GM19397 (cell line): ENCODE results near the gene CYP27A1.

Experiments used
- ATAC-seq: cut with Tn5 transposase; IDR thresholded peaks from one replicate; pipeline ENCODE4 v1.9.1; 2021; ENCODE audit warnings: mild to moderate bottlenecking, moderate library complexity; ENCODE audit not compliant: unreplicated experiment

Gene CYP27A1

GRCh38 chr2:218781691-218782527 lies at the start of gene CYP27A1:
Gene CYP27A1 (plus strand): TSS chr2:218782147. CDS start chr2:218782183, 36 bp downstream.
- no peak for ATAC-seq

DNA sequence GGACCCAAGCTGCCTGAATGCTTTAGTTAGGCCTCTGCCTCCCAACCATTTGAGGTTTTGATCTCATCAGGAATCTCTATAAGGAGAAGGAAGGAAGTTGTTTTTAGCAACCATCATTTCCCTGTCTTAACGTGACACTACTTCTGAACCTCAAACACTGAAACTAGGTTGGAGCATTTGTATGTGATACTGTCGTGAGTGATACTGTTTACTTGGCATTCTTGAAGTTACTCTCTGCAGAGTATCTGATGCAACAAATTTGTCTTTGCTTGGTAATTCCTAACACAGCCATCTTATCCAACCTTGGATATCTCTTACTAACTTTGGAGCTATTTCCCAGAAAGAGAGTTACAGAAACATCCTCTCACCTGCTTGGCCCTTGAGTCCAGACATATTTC lies 49.2 kb upstream of the CYP27A1 start:
- no peak for ATAC-seq

- ATAC-seq = no peak
Observed at GRCh38 chr2:218733171-218734021, 48.6 kb upstream of the CYP27A1 start.

DNA sequence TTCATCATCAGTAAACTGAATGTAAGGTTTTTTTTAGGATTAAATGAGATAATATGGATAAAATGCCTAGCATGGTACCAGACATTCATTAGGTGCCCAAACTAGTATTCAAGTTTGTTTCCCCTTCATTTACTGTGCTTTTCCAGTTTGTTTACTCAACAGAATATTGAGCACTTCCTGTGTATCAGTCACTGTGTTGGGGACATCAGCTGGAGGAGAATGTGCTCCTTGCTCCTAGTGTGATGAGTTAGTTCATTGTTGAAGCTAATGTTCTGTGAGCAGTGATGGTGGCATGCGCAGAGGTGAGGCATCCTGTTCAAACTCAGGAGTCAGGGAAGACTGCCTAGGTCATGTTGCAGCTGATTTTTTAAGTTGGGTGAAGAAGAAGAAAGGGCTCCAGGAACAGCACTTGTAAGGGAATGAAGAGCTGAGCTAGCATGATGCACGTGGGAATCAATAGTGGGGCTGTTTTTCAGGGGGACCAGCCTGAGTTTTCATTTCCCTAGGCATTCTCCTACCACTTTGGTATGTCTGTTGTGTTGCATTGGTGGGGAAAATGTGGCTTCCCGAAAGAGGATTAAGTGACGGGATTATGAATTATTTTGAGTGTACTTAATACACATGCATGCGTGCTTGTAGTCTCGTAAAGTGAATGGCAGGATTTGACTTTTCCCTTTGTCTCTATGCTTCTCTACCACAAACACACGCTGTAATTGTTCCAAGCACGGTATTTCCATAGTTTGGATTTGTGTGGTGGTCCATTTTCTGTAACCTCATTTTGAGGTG lies 47.6 kb upstream of the CYP27A1 start:
- ATAC-seq = no peak

DNA sequence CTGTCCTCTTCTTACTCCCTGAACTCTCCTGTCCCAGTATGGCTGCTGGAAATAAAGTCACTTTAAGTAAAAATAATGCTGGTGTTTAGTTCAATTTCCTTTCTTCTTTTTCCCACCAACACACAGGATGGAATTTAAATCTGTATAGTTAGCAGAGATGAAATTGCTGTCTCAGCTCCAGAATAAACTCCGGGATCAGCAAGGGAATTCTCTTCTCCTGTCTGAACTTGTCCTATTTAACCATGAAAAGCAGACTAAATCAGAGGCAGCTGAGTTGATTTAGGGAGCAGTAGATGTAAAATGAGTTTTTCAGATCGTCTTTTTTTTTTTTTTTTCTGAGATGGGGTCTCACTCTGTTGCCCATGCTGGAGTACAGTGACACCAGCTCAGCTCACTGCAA lies 45.4 kb upstream of the CYP27A1 start:
- no peak for ATAC-seq

DNA sequence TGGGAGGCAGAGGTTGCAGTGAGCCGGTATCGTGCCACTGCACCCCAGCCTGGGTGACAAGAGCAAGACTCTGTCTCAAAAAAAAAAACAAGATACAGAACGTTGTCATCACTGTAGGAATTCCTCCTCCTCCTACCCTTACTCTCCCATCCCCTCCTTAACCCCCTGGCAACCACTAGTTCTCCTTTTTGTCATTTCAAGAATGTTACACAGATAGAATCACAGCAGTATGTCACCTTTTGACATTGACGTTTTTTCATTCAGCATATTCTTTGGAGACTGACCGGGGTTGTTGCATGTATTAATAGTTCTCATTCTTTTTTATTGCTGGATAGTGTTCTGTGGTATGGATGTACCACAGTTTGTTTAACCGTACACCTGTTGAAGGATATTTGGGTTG lies 38.9 kb upstream of the CYP27A1 start:
- no peak for ATAC-seq

DNA sequence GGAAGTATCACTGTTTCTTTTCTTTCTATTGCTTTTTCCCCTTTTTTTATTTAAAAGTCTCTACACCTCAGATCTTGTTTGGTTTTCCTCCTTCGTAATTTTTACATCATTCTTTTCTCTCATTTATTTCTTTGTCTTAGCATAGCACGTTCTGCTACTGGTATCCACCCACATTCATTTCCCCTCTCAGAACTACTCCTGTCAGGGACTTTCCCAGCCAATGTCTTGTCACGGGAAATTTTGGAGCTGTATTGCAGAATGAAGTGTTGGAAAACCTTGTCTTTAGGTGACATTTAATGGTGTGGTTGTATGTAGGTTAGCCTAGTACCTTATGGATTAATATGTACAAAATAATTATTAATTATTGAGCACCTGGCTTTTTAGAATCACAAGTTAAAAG lies 37.3 kb upstream of the CYP27A1 start:
- no peak for ATAC-seq

- no peak for ATAC-seq
Observed at GRCh38 chr2:218745160-218745558, 36.8 kb upstream of the CYP27A1 start.

DNA sequence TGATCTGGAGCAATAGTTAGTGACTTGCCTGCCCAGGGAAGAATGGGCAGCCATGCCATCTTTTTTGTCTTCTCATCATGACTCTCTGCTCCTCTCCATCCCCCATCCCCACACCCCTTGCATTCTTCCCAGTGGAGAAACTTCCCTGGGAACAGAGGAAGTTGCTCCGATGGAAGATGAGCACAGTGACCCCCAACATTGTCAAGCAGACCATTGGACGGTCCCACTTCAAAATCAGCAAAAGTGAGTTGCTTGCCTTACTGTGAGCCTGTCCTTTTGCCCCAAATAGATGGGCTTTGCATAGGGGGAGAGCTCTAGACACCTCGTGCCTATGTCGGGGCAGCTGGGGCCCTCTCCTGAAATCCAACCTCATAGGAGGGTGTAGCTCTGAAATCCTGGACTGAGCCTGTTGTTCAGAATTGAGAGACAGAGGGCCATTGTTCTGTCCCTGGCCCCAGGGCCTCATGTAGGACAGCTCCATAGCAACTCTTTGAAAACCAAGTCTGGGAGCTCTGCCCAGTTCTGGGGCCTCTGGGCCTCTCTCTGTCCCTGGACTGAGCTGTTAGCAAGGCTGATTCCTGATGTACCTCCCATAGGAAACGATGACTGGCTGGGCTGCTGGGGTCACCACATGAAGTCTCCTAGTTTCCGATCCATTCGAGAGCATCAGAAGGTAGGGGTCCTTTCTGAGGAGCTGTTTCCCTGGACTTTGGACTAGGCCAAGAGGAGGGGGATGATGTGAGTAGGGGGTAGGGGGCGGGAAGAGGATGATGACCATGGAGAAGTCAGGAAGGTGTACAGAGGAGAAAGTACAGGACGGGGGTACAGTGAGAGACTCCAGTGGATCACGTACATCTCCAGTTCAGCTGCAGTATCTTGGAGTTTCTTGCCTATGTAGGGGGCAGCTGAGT lies 36.1 kb upstream of the CYP27A1 start:
- no peak for ATAC-seq

DNA sequence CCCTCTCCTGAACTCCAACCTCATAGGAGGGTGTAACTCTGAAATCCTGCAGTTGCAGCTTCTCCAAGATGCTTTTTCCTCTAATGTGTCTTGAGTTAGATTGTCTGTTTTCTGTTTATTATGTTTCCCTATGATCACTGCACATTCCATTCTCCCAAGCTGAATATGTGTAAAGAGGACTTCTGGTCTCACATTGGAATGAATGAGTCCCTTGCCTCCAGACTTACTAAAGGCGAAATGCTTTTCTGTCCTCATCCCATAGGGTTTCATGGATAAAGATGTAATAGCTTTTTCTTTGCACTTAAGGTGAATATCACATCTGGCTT lies 35.5 kb upstream of the CYP27A1 start:
- no peak for ATAC-seq

DNA sequence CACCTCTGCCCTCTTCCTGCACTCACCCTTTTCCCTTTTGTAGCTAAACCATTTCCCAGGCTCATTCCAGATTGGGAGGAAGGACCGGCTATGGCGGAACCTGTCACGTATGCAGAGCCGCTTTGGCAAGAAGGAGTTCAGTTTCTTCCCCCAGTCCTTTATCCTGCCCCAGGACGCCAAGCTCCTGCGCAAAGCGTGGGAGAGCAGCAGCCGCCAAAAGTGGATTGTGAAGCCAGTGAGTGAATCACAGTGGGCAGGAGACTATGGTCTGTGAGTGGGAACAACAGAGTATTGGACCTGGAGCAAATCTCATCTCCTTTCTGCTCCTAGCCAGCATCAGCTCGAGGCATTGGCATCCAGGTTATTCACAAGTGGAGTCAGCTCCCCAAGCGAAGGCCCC lies 35.0 kb upstream of the CYP27A1 start:
- ATAC-seq = no peak

GRCh38 chr2:218748741-218749441 lies 33.1 kb upstream of the CYP27A1 start:
- no peak for ATAC-seq

DNA sequence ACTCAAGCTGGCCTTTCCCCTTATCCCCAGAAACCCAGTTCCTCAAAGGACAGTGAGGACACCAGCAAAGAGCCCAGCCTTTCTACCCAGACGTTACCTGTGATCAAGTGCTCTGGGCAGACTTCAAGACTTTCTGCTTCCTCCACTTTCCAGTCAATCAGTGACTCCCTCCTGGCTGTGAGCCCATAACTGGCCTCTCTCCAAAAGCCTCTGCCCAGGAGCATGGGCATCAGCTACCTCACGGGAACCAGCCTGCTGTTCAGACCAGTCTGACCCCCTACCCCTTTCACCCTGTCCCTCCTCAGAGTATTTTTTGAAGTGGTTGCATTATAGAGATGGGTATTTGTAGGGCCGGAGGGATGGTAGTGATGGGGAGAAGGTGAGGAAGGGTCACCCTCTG lies 27.7 kb upstream of the CYP27A1 start:
- no peak for ATAC-seq

- no peak for ATAC-seq
Observed at GRCh38 chr2:218754781-218755180, 27.2 kb upstream of the CYP27A1 start.

DNA sequence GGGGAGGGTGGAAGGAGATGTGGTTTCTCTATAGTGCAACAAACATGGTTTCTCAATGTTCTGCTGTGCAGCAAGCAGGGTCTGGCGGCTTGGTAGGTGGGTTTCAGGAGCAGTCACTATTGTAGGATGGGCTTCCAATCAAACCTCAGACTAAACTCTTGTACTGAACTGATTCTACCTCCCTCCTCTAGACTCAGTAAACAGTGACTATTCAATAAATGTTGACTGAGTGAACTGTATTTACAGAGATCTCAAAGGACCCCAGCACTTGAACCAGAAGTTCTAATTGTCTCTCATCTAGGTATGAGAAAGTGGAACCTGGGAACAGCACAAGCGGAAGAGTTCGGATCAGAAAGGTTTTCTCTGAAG lies 26.8 kb upstream of the CYP27A1 start:
- no peak for ATAC-seq

- no peak for ATAC-seq
Observed at GRCh38 chr2:218755567-218756404, 26.2 kb upstream of the CYP27A1 start.

DNA sequence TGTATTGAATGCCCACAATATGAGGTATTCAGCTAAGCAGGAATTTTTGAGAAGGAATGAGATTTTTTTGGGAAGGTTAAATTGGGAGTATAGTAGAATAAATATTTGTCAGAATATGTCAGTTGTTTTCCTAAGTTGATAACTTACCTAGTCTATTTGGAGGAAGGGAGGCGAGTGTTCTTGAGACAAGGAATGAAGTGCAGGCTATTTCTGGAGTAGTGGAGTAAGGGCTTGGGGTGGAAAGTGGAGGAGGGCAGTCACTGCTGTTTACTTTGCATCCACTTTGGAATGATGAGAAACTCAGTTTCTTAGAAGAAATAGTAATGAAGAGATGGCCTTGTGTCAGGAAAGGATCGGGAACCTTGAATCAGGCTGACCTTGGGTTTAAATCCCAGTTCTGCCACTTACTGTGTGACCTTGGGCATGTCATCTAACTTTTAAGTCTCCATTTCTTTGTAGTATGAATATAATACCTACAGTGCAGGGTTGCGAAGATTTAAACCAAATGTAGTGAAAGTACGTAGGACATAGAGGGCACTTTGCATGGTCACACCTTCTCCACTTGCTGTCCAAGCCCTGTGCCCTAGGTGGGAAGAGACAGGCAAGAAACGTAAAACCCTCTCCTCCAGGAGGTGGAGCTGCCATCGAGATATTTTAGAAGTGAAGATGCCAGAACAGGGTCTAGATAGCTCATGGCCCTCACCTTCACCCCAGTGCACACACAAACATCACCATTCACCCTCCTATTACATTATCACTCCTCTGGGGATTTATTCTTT lies 25.2 kb upstream of the CYP27A1 start:
- ATAC-seq = no peak

GRCh38 chr2:218761795-218762194 lies 20.2 kb upstream of the CYP27A1 start:
- no peak for ATAC-seq
